ENCODE data around the gene RUNDC3A. TPM values are rescaled to one million over a fixed set of nuclear protein-coding genes. Genes with fewer than 3 reads are reported as not detected.

Gene RUNDC3A
- total and polyA plus RNA-seq, 2 of the 13 experiments (the other 11 are each of a cell fraction or from before 2014, with no cell fraction given): 0.25 TPM; not detected in 1

DNA sequence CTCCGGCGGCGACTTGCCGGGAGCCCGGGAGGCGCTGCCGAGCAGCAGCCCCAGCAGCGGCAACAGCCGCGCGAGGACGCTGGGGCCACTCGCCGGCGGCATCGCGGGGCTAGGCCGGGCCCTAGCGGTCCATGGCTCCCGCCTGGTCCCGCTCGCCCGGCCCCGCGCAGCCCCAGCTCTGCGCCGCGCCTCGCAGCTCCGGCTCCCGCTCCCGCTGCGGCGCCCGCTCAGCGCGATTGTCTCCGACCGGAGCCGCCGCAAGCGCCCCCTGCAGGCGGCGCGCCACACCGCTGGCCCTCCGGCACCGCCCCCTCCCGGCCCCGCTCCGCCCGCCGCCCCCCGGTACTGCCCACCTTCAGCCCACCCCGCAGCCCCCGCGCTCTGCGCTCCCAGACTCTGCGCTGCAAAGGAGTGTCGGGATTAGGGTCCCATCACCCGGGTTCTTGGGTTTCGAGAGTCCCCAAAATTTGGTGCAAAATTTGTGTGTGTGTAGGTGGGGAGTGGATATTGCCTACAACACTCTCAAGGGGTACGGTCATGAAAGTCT is 55.3 kb downstream of the RUNDC3A start, which contains the start of gene FAM171A2 (continued):
- TF ChIP-seq ZNF441 (CRISPR knock-in tag; IDR thresholded peaks at IDR 0.05; ENCODE audit: borderline replicate concordance): peak; percentile 53; the same call in 1 of the 2 replicates
- TF ChIP-seq, protein P1, sequence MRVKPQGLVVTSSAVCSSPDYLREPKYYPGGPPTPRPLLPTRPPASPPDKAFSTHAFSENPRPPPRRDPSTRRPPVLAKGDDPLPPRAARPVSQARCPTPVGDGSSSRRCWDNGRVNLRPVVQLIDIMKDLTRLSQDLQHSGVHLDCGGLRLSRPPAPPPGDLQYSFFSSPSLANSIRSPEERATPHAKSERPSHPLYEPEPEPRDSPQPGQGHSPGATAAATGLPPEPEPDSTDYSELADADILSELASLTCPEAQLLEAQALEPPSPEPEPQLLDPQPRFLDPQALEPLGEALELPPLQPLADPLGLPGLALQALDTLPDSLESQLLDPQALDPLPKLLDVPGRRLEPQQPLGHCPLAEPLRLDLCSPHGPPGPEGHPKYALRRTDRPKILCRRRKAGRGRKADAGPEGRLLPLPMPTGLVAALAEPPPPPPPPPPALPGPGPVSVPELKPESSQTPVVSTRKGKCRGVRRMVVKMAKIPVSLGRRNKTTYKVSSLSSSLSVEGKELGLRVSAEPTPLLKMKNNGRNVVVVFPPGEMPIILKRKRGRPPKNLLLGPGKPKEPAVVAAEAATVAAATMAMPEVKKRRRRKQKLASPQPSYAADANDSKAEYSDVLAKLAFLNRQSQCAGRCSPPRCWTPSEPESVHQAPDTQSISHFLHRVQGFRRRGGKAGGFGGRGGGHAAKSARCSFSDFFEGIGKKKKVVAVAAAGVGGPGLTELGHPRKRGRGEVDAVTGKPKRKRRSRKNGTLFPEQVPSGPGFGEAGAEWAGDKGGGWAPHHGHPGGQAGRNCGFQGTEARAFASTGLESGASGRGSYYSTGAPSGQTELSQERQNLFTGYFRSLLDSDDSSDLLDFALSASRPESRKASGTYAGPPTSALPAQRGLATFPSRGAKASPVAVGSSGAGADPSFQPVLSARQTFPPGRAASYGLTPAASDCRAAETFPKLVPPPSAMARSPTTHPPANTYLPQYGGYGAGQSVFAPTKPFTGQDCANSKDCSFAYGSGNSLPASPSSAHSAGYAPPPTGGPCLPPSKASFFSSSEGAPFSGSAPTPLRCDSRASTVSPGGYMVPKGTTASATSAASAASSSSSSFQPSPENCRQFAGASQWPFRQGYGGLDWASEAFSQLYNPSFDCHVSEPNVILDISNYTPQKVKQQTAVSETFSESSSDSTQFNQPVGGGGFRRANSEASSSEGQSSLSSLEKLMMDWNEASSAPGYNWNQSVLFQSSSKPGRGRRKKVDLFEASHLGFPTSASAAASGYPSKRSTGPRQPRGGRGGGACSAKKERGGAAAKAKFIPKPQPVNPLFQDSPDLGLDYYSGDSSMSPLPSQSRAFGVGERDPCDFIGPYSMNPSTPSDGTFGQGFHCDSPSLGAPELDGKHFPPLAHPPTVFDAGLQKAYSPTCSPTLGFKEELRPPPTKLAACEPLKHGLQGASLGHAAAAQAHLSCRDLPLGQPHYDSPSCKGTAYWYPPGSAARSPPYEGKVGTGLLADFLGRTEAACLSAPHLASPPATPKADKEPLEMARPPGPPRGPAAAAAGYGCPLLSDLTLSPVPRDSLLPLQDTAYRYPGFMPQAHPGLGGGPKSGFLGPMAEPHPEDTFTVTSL (CRISPR knock-in tag; IDR thresholded peaks at IDR 0.05; ENCODE audit: borderline replicate concordance): no peak
- no peak for TF ChIP-seq SNAPC2 (CRISPR knock-in tag; IDR thresholded peaks at IDR 0.05)
- TF ChIP-seq ZNF10 (CRISPR knock-in tag; IDR thresholded peaks at IDR 0.05; ENCODE audit: borderline replicate concordance, low read depth): no peak
- no peak for TF ChIP-seq MAF1 (CRISPR knock-in tag; IDR thresholded peaks at IDR 0.05; ENCODE audit: borderline replicate concordance)
- TF ChIP-seq CHD2 (IDR thresholded peaks at IDR 0.05; ENCODE audit: low read depth, low read length): no peak
- TF ChIP-seq FLYWCH1 (CRISPR knock-in tag; IDR thresholded peaks at IDR 0.05): no peak
- TF ChIP-seq, protein P2, sequence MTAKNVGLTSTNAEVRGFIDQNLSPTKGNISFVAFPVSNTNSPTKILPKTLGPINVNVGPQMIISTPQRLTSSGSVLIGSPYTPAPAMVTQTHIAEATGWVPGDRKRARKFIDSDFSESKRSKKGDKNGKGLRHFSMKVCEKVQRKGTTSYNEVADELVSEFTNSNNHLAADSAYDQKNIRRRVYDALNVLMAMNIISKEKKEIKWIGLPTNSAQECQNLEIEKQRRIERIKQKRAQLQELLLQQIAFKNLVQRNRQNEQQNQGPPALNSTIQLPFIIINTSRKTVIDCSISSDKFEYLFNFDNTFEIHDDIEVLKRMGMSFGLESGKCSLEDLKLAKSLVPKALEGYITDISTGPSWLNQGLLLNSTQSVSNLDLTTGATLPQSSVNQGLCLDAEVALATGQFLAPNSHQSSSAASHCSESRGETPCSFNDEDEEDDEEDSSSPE (CRISPR knock-in tag; IDR thresholded peaks at IDR 0.05): peak; percentile 76; the same call in 1 of the 2 replicates
- TF ChIP-seq ASH2L (IDR thresholded peaks at IDR 0.05; ENCODE audit: insufficient read length, low read depth, low read length): no peak
- TF ChIP-seq NR2F6 (IDR thresholded peaks at IDR 0.05): no peak
- TF ChIP-seq NR2F6 (CRISPR knock-in tag; IDR thresholded peaks at IDR 0.05): no peak
- TF ChIP-seq ZFP37 (CRISPR knock-in tag; IDR thresholded peaks at IDR 0.05; ENCODE audit: borderline replicate concordance): no peak
- TF ChIP-seq, protein P3, sequence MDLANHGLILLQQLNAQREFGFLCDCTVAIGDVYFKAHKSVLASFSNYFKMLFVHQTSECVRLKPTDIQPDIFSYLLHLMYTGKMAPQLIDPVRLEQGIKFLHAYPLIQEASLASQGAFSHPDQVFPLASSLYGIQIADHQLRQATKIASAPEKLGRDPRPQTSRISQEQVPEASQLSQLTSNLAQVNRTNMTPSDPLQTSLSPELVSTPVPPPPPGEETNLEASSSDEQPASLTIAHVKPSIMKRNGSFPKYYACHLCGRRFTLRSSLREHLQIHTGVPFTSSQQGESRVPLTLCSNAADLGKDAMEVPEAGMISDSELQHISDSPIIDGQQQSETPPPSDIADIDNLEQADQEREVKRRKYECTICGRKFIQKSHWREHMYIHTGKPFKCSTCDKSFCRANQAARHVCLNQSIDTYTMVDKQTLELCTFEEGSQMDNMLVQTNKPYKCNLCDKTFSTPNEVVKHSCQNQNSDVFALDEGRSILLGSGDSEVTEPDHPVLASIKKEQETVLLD (CRISPR knock-in tag; IDR thresholded peaks at IDR 0.05; ENCODE audit: low read depth): no peak
- 0 out of 2 replicates have a peak, but pooled peaks have one; percentile 24 for TF ChIP-seq ZNF891 (CRISPR knock-in tag; IDR thresholded peaks at IDR 0.05)
- TF ChIP-seq XRCC5 (optimal IDR thresholded peaks at IDR 0.05; ENCODE audit: low read length): peak; percentile 34
- no peak for TF ChIP-seq ZSCAN9 (CRISPR knock-in tag; IDR thresholded peaks at IDR 0.05; ENCODE audit: borderline replicate concordance)
- TF ChIP-seq ZNF768 (CRISPR knock-in tag; IDR thresholded peaks at IDR 0.05): peak; percentile 37; the same call in 1 of the 2 replicates
- TF ChIP-seq GATA4 (IDR thresholded peaks at IDR 0.05; ENCODE audit: borderline replicate concordance, low read depth): no peak
- 0 out of 2 replicates have a peak, but pooled peaks have one; percentile 65 for TF ChIP-seq CHCHD3 (CRISPR knock-in tag; IDR thresholded peaks at IDR 0.05)
- peak; percentile 41; the same call in 1 of the 2 replicates for TF ChIP-seq KDM2A (CRISPR knock-in tag; IDR thresholded peaks at IDR 0.05; ENCODE audit: borderline replicate concordance, low read depth)
